C4-2B (cell line): ENCODE results near the gene CCDC33.

ENCODE experiments used
- ZFX ChIP-seq: fragments of 450-650 bp; IDR thresholded peaks from 2 replicates; pipeline ENCODE4 v1.6.1; 2017
- TF ChIP-seq, protein P1 (sequence below): fragments of 450-650 bp; conservative IDR thresholded peaks from 2 replicates; pipeline ENCODE4 v1.5.1; 2017; ENCODE audit warnings: mild to moderate bottlenecking

GRCh38 chr15:74197176-74197965, 38.8 kb upstream of the CCDC33 start:
- TF ChIP-seq, protein P1, sequence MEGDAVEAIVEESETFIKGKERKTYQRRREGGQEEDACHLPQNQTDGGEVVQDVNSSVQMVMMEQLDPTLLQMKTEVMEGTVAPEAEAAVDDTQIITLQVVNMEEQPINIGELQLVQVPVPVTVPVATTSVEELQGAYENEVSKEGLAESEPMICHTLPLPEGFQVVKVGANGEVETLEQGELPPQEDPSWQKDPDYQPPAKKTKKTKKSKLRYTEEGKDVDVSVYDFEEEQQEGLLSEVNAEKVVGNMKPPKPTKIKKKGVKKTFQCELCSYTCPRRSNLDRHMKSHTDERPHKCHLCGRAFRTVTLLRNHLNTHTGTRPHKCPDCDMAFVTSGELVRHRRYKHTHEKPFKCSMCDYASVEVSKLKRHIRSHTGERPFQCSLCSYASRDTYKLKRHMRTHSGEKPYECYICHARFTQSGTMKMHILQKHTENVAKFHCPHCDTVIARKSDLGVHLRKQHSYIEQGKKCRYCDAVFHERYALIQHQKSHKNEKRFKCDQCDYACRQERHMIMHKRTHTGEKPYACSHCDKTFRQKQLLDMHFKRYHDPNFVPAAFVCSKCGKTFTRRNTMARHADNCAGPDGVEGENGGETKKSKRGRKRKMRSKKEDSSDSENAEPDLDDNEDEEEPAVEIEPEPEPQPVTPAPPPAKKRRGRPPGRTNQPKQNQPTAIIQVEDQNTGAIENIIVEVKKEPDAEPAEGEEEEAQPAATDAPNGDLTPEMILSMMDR, result no peak
- no peak for TF ChIP-seq ZFX
